Activated CD8-positive, alpha-beta T cell treated with anti-CD3 and anti-CD28 coated beads for 36 hours (primary cell): ENCODE results near the gene CDKAL1. TPM values are rescaled to one million over a fixed set of nuclear protein-coding genes. Genes with fewer than 3 reads are reported as not detected.

Source experiments
- ATAC-seq: fragments of 200-7000 bp; cut with Tn5 transposase; one replicate; pipeline ENCODE4 v1.10.0; 2021; ENCODE audit warnings: mild to moderate bottlenecking, moderate library complexity
- CTCF ChIA-PET: fragments of 350-600 bp; sonication (Branson Sonifier 250); formaldehyde crosslinking; loops from one replicate; lab custom pipeline; 2021; ENCODE audit warnings: antibody characterized with exemption; lab: Charles Lee
- POLR2A ChIA-PET: fragments of 350-600 bp; sonication (Branson Sonifier 250); formaldehyde crosslinking; loops from one replicate; lab custom pipeline; 2021; ENCODE audit warnings: antibody characterized with exemption; lab: Charles Lee
- DNase-seq: peaks from one replicate; pipeline ENCODE4 v3.0.0-alpha.2; 2020
- H3K27ac Mint-ChIP-seq: one replicate; pipeline ENCODE4 v1.8.0; 2021; ENCODE audit warnings: mild to moderate bottlenecking, mixed read lengths
- H3K27me3 Mint-ChIP-seq: one replicate; pipeline ENCODE4 v1.8.0; 2021; ENCODE audit warnings: mixed read lengths
- H3K36me3 Mint-ChIP-seq: one replicate; pipeline ENCODE4 v1.8.0; 2021; ENCODE audit warnings: low read depth, mixed read lengths
- H3K4me1 Mint-ChIP-seq: one replicate; pipeline ENCODE4 v1.8.0; 2021; ENCODE audit warnings: low read depth, mixed read lengths
- H3K4me3 Mint-ChIP-seq: one replicate; pipeline ENCODE4 v1.8.0; 2021; ENCODE audit warnings: mild to moderate bottlenecking, moderate library complexity, mixed read lengths
- H3K9me3 Mint-ChIP-seq: one replicate; pipeline ENCODE4 v1.8.0; 2021; ENCODE audit warnings: mixed read lengths
- CTCF ChIP-seq: fragments of 200-600 bp; IDR thresholded peaks from one replicate; pipeline ENCODE4 v1.8.0; 2022; ENCODE audit warnings: antibody characterized with exemption, mild to moderate bottlenecking
- intact Hi-C: fragments of 100-400 bp; cut with micrococcal nuclease; formaldehyde crosslinking; loops from one replicate; pipeline ENCODE4 v1.10.0; 2022
- total RNA-seq, 2 experiments: library from RNA; stranded (reverse); gene quantifications; one replicate each; pipeline ENCODE4 v1.2.3, GENCODE V29; 2021

CDKAL1 gene
- total RNA-seq, 2 experiments from 2014 or later, result 21.6 to 23.6 TPM

DNA sequence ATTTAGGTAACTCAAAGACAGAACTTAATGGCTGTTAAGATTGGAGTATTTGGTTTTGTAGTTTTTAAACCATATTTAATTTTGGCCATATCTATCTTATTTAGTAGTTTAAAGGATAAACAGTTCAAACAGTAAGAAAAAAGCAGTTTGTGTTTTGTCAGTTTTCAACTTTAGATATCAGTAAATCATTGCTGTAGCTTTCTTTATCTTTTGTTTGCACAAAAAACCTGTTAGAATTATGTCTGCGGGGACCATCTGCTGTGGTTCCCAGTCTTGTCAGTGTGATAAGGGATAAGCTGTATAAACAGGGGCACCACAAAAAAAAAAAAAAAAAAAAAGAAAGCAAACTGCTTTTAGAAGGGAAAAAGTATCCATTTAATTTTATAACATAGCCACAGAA, 40.9 kb downstream of the CDKAL1 start:
- POLR2A ChIA-PET, result no interaction called here
- H3K27ac Mint-ChIP-seq, result no peak overlapping the region
- no peaks in the 10 kb centered on the region for H3K9me3 Mint-ChIP-seq
- no peak for TF ChIP-seq CTCF
- intact Hi-C loops, result no loop called here
- no peak overlapping the region for H3K4me3 Mint-ChIP-seq
- DNase-seq, result no peak
- CTCF ChIA-PET, result interaction anchor here (2.0 kb wide), 1 partner anchor 11 kb away, joined by 5 read pairs; no protein-coding TSS in a partner anchor
- H3K4me1 Mint-ChIP-seq, result peaks cover 28% of the 10 kb centered on the region
- ATAC-seq, result no peak
- no peaks in the 10 kb centered on the region for H3K27me3 Mint-ChIP-seq
- H3K36me3 Mint-ChIP-seq, result peaks cover 20% of the 10 kb centered on the region

DNA sequence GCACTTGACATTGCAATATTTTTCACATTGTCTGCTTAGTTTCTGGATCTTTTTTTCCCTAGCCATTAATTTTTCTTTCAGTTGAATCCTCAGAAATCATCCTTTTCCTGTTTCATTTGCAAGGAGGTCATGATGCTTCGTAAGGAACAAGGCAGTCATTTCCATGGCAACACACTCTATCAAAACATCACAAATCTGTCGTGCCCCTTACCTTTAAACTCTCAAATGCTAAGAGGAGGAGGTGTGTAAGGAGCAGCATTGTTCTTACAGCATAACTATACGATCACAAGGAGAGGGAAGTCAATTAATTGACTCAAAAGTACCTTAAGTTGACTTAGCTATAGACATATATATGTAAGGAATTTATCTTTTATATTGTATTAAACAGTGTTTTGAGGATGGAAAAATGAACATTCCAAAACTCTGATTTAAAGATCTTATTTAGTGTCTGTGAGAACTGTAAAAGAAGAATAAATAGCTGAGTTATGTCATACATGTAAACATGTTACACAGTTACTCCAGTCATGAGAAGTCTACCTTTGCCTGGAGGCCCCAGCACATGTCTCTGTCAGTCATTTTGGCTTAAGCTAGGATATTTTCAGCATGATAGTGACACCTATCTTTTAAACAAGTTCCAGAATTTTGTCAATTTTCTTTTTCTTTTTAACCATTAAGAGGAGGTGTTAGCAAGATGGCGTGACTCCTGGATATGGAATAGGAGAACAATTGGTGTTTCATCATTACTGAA, 41.6 kb downstream of the CDKAL1 start:
- ATAC-seq, result no peak
- intact Hi-C loops, result no loop called here
- peaks cover 28% of the 10 kb centered on the region for H3K4me1 Mint-ChIP-seq

GRCh38 chr6:20577173-20577688, 43.0 kb downstream of the CDKAL1 start:
- ATAC-seq, result no peak
- peaks cover 26% of the 10 kb centered on the region for H3K4me1 Mint-ChIP-seq
- H3K27me3 Mint-ChIP-seq, result no peaks in the 10 kb centered on the region
- intact Hi-C loops, result no loop called here
- ChIA-PET POLR2A (no interaction called here), CTCF (no interaction called here)
- no peak for TF ChIP-seq CTCF
- no peaks in the 10 kb centered on the region for H3K9me3 Mint-ChIP-seq
- H3K27ac Mint-ChIP-seq, result no peak overlapping the region
- no peak for DNase-seq
- peaks cover 23% of the 10 kb centered on the region for H3K36me3 Mint-ChIP-seq
- H3K4me3 Mint-ChIP-seq, result no peak overlapping the region

More for the DNA sequence above, 41.6 kb downstream of the CDKAL1 start:
- Mint-ChIP-seq H3K27me3 (no peaks in the 10 kb centered on the region), H3K27ac (no peak overlapping the region), H3K36me3 (peaks cover 20% of the 10 kb centered on the region), H3K4me3 (no peak overlapping the region), H3K9me3 (no peaks in the 10 kb centered on the region)
- no peak for DNase-seq
- ChIA-PET POLR2A (no interaction called here), CTCF (interaction anchor here (0.6 to 2.0 kb wide), 2 partner anchors 10 to 12 kb away, joined by 3 to 5 read pairs; no protein-coding TSS in a partner anchor)
- no peak for TF ChIP-seq CTCF

- ATAC-seq (no peak), DNase-seq (no peak)
- H3K27ac Mint-ChIP-seq, result no peak overlapping the region
- no peak for TF ChIP-seq CTCF
- H3K4me3 Mint-ChIP-seq, result no peak overlapping the region
- H3K27me3 Mint-ChIP-seq, result no peaks in the 10 kb centered on the region
- intact Hi-C loops, result no loop called here
- no peaks in the 10 kb centered on the region for H3K9me3 Mint-ChIP-seq
- H3K36me3 Mint-ChIP-seq, result peaks cover 29% of the 10 kb centered on the region
- H3K4me1 Mint-ChIP-seq, result peaks cover 25% of the 10 kb centered on the region
- POLR2A ChIA-PET, result interaction anchor here (0.5 to 0.6 kb wide), 2 partner anchors 29 to 74 kb away, joined by 3 to 6 read pairs; no protein-coding TSS in a partner anchor
- CTCF ChIA-PET, result no interaction called here
Observed at GRCh38 chr6:20581070-20581469, 46.8 kb downstream of the CDKAL1 start.
